OCI-LY7 (cell line): ENCODE data around the gene SNRNP35.

Experiments used
- CTCF ChIP-seq: fragments of 200-600 bp; sonication (generic); conservative IDR thresholded peaks from 2 replicates; pipeline ENCODE4 v1.5.1; 2014; ENCODE audit warnings: mild to moderate bottlenecking, antibody characterized with exemption, low read length, moderate library complexity, mixed read lengths
- EZH2phosphoT487 ChIP-seq: fragments of 200-600 bp; sonication (generic); IDR thresholded peaks from 2 replicates; pipeline ENCODE4 v1.6.1; 2018; ENCODE audit warnings: low read depth, borderline replicate concordance, mild to moderate bottlenecking, mixed run types, antibody characterized with exemption, low read length, moderate library complexity, mixed read lengths

GRCh38 chr12:123479442-123480180 is 21.7 kb downstream of the SNRNP35 start:
- TF ChIP-seq CTCF: no peak
- TF ChIP-seq EZH2phosphoT487: no peak
